GM21723 (cell line): ENCODE results near the gene CPLX1.
"Not testable (repeated sequence)": the region's sequence is repeated elsewhere in the genome, so short reads cannot be mapped to it uniquely, and the experiment has no call there.

ENCODE experiments used
- ATAC-seq: cut with Tn5 transposase; IDR thresholded peaks from one replicate; pipeline ENCODE4 v1.9.1; 2021; ENCODE audit warnings: mild to moderate bottlenecking, moderate library complexity; ENCODE audit not compliant: unreplicated experiment

The CPLX1 gene

GRCh38 chr4:821631-822030 lies 4.3 kb downstream of the CPLX1 start:
- ATAC-seq, result no peak

DNA sequence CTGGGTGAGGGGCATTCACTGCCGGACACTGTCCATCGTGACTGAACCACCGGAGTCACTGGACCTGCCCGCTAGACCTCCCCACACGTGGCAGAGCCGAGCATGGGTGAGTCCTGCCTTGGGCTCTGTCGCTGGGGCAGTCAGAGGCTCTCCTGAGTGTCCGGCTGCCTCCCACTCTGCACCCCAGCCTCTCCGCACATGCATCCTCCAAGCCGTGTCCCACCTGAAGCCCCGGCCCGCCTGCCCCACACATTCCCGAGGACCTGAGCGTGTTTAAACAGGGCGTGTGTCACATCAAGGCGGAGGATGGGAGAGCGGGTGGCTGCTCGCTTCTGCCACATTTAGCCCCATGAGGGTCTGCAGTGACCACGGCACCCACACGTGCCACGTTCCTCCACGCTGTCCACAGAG lies 4.7 kb downstream of the CPLX1 start:
- no peak for ATAC-seq

GRCh38 chr4:820230-821172 lies 5.4 kb downstream of the CPLX1 start:
- ATAC-seq, result no peak

DNA sequence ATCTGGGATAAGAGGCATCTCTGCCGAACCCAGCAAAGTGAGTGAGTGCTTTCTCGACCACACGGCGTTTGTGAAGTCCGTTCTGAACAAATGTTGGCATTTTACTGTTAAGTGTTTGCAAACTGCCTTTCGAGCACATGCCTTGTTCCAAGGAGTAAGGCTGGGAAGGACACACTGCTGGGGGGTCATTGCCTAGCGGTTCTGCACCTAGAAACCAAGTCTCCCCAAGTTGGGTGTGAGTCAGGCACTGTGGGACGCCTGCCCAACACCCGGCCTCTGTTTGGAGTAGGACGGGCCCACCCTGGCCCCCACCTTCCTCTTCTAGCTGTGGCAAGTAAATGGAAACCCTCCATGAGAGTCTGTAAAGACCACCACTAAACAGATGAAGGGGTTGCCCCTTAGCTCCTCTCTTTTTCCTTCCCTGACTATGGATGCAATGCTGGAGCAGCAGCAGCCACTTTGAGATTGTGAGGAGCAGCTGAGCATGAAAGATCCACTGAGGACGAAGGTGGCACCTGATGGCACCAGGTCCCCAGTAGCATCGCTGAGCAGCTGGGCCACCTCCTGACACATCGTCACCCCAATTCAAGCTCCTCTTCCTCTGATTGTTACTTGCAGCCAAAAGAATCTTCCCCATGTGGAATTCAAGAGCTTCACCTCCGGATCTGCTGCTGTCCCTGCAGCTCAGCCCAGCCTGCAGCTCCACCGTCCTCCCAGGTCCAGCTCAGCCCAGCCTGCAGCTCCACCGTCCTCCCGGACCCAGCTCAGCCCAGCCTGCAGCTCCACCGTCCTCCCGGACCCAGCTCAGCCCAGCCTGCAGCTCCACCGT lies 6.3 kb downstream of the CPLX1 start:
- no peak for ATAC-seq

GRCh38 chr4:818106-818921 lies 7.6 kb downstream of the CPLX1 start:
- ATAC-seq, result no peak

GRCh38 chr4:815464-816146 lies 10.3 kb downstream of the CPLX1 start:
- no peak for ATAC-seq

DNA sequence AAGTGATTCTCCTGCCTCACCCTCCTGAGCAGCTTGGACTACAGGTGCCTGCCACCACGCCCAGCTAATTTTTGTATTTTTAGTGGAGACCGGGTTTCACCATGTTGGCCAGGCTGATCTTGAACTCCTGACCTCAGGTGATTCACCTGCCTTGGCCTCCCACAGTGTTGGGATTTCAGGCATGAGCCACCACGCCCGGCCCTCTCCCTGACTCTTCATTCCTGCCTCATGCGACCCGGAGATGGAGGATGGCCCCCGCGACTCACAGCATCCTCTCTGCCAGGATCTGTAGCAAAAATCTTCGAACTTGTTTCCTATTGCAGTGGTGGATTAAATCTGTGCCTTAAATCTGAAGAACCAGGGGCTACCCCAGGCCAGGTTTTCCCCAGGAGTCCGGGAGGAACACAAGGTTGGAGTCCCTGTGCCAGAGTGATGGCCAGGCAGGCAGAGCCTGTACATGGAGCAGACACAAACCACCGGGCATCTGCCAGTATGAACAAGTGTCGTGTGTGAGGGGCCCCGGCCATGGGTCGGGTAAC lies 11.5 kb downstream of the CPLX1 start:
- ATAC-seq, result no peak

DNA sequence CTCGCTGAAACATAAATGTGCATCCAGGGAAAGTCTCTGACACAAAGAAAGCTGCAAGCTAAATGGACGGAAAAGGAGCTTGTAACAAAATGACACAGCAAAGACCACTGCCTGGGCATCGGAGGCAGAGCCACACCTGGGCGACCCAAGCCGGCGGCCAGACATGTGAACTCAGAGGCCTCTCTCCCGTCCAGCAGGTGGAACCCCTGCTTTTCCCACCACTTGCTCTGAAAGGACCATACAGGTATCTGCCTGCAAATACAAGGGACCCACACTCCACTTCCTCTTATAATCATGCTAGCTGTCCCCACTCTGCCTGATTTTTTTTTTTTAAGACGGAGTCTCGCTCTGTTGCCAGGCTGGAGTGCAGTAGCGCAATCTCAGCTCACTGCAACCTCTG lies 12.0 kb downstream of the CPLX1 start:
- no peak for ATAC-seq

DNA sequence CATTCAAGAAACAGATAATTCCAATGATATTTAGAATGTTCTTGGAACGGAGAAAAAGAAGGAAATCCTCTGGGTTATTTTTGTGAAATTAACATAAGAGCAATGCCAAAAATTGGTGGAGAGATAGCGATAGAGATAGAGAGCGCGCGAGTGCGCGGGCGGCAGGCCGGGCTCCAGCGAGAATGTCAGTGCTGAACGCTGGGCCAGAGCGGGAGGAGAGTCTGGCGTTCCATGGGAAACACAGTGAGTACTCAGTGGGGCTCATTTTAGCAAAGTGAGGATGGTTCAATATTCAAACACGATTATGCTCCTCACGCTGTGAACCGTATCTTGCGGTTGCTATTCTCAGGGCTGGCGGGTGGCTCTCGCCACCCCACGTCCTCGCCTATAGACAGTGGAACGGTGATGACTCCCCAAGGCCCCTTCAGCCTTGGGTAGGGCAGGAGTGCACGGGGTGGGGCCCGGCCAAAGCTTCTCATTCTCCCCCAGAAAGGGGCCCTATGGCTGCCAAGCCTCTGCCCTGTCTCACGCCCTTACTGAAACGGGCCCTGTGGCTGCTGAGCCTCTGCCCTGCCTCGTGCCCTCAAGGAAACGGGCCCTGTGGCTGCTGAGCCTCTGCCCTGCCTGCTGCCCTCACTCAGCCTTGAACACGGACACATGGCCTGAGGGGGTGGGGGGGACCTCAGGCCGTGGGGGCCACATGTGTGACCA lies 16.9 kb downstream of the CPLX1 start:
- no peak for ATAC-seq

DNA sequence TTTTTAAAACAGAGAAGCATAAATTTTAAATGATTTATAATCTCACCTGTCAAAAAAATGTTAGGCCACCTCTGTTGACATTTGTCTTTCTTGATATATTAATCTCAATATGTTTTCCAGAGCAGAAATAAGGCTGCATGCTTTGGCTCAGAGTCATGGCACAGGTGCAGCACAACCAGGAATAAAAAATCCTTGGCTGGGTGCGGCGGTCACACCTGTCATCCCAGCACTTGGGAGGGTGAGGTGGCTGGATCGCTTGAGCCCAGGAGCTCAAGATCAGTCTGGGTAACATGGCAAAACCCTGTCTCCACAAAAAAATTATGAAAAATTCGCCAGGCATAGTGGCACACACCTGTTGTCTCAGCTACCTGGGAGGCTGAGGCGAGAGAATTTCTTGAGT lies 18.1 kb downstream of the CPLX1 start:
- ATAC-seq, result no peak

DNA sequence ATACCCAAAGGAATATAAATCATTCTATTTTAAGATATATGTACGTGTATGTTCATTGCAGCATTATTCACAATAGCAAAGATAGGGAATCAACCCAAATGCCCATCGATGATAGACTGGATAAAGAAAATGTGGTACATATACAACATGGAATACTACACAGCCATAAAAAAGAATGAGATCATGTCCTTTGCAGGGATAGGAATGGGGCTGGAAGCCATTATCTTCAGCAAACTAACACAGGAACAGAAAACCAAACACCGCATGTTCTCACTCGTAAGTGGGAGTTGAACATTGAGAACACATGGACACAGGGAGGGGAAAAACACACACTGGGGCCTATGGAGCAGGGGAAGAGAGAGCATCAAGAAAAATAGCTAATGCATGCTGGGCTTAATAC lies 18.9 kb downstream of the CPLX1 start:
- not testable (repeated sequence) for ATAC-seq

DNA sequence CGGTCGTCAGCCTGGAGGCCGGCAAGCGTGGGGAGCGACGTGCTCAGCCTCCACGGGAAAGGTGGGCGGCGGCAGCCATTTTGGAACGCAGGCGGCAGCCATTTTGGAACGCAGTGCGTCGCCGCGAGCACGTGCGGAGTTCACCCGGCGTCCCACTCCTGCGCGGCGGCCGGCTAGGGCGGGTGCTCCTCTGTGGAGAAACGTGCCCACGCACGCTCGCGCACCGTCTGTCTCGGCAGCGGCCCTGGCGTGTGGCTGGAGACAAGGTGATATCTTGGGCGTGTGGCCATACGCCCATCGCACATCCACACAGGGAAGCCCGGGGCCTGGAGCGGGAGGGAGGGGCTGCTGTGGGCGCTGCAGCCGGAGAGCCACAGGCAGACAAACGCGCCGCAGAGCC lies 21.1 kb downstream of the CPLX1 start:
- no peak for ATAC-seq

DNA sequence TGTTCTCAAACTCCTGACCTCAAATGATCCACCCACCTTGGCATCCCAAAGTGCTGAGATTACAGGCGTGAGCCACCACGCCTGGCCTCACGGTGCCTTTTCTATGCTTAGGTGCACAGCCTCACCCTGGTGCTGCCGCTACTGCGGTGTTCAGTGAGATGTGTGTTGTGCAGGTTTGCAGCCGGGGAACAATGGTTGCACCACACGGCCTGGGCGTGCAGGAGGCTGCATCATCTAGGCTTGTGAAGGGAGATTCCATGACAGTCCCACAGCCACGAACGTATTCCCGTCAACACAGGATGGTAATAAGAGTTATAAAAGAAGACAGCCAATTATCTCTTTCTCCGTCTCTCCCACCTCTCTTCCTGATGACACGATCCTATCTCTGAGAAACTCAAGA lies 22.0 kb downstream of the CPLX1 start:
- no peak for ATAC-seq

DNA sequence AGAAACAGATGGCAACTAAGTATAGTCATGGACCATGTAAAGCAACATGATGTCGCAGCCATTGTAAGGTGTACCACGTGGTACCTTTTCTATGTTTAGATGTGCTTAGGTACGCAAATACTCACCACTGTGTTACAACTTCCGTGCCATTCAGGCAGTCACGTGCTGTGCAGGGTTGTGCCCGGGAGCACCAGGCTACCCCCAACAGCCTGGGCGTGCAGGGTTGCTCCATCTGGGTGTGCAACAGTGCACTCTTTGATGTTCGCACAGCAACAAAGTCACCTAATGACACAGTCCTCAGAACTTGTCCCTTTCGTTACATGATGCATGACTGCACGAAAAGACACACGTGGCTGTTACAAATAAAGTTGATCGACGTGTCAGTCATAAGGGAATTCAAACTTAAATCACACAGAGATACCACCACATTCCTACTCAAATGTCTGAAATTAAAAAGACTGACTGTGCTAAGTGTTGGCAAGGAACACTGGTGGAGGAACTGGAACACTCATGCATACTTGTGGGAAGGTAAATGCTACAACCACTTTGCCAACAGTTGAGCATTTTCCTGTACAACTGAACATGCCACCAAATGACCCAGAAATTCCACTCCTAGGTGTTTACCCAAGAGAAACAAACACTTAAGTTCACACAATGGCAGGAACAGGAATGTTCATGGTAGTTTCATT lies 24.3 kb downstream of the CPLX1 start:
- ATAC-seq, result no peak

DNA sequence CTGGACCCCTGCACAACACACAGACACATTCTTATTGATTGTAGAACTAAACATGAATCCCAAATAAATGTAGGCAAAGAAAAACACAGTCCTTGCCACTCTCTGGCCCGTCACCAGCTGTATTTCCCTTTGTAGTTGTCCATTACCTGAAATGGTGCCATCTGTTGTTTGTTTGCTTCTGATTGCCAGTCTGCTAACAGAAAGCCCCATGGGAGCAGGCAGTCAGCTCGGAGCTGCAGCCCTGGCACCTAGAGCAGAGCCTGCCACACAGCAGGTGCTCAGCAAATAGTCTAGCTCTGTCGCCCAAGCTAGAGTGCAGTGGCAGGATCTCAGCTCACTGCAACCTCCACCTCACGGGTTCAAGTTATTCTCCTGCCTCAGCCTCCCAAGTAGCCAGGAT lies 28.9 kb downstream of the CPLX1 start:
- ATAC-seq, result no peak

- ATAC-seq, result no peak
Observed at GRCh38 chr4:796206-796605, 29.7 kb downstream of the CPLX1 start.

- no peak for ATAC-seq
Observed at GRCh38 chr4:795726-796119, 30.2 kb downstream of the CPLX1 start.

DNA sequence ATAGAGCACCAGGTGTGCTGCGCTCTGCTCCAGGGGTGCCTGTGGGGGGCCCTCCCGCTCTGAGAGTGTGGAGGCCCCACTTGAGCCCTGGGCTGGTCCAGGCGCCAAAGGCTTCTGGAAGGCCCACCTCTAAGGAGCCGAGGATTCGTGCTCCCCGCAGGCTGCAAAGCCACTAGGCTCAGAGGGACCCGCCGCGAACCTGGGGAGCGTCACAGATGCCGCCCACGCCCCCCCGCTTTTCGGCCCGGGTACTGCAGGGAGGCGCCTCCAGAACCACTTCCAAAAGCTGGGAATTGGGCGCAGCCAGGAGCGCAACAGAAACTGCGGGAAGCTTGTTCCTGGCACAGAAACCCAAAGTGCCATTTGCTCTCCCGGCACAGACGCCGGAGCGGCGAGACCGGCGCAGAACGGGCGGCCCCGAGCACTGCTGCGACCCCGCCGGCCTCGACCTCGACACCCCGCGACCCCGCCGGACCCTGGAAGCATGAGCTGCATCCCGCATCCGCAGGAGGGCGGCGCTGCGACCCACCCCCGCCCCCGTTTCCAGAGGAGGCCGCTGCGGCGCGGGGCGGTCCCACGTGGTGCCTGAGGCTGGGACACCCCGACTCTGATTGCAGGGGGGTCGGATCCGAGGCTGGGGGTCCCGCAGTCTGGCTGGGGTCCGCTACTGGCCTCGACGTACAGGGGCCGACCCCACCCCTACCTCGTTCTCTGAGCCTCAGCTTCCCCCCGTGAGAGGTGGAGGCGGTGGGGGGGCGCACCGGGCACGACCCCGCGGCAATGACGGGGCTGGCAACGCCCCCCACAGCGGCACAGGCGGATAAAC lies 30.8 kb downstream of the CPLX1 start:
- no peak for ATAC-seq
